ENCODE data around the gene TM4SF5.
"Not testable (repeated sequence)": the region's sequence is repeated elsewhere in the genome, so short reads cannot be mapped to it uniquely, and the experiment has no call there.

Gene TM4SF5

GRCh38 chr17:4827399-4827798 lies 55.7 kb downstream of the TM4SF5 start:
- Mint-ChIP-seq H3K27ac (no peak overlapping the region), H3K27me3 (no peaks in the 10 kb centered on the region), H3K4me3 (no peak overlapping the region), H3K4me1 (no peaks in the 10 kb centered on the region), H3K9me3 (no peaks in the 10 kb centered on the region)
- ATAC-seq: no peak
- DNase-seq: no peak

GRCh38 chr17:4832829-4833177 lies 61.1 kb downstream of the TM4SF5 start:
- not testable (repeated sequence) for DNase-seq, H3K27me3 Mint-ChIP-seq, H3K9me3 Mint-ChIP-seq
- H3K4me3 Mint-ChIP-seq: peak overlapping the region; percentile 91 to 96
- H3K4me1 Mint-ChIP-seq: peaks cover 33% of the 10 kb centered on the region
- ATAC-seq: peak; percentile 42
- peak overlapping the region; percentile 91 to 97 for H3K27ac Mint-ChIP-seq

Measured in stimulated activated naive CD8-positive, alpha-beta T cell treated with anti-CD3 and anti-CD28 coated beads, Interleukin-15, amount 100 ng/mL, for 72 hours (primary cell).